Activated naive CD4-positive, alpha-beta T cell treated with anti-CD3 and anti-CD28 coated beads, Interleukin-2, amount 50 U/mL, for 72 hours (primary cell): ENCODE measurements around the gene BATF2. TPM values are rescaled to one million over a fixed set of nuclear protein-coding genes. Genes with fewer than 3 reads are reported as not detected.
A peak's percentile ranks its signal among the peaks of the same experiment; 100 is the strongest.
"Not testable (repeated sequence)": the region's sequence is repeated elsewhere in the genome, so short reads cannot be mapped to it uniquely, and the experiment has no call there.

Source experiments
- ATAC-seq, 2 donors: fragments of 150-1000 bp; cut with Tn5 transposase; 2 replicates each; pipeline ENCODE4 v1.10.0; 2021; ENCODE audit warnings: mild to moderate bottlenecking in 2 of 2, moderate library complexity in 2 of 2
- DNase-seq, 2 donors: peaks; one replicate each; pipeline ENCODE4 v3.0.0; 2021 to 2022; ENCODE audit warnings: low spot score in 2 of 2
- H3K27ac Mint-ChIP-seq, 2 donors: one replicate each; pipeline ENCODE4 v1.8.0; 2022; ENCODE audit warnings: mild to moderate bottlenecking in 2 of 2, mixed read lengths in 2 of 2
- H3K36me3 Mint-ChIP-seq, 2 donors: one replicate each; pipeline ENCODE4 v1.8.0; 2022; ENCODE audit warnings: mixed read lengths in 2 of 2
- H3K9me3 Mint-ChIP-seq, 2 donors: one replicate each; pipeline ENCODE4 v1.8.0; 2022; ENCODE audit warnings: mixed read lengths in 2 of 2
- total RNA-seq, 2 donors: library from RNA; stranded (reverse); gene quantifications; one replicate each; pipeline ENCODE4 v1.2.3, GENCODE V29; 2022

BATF2 gene
- total RNA-seq, 2 donors from 2014 or later, result not detected

- no peaks in the 10 kb centered on the region for H3K9me3 Mint-ChIP-seq
- ATAC-seq (no peak), DNase-seq (no peak)
- H3K27ac Mint-ChIP-seq, result peak overlapping the region in 1 of 2 donors; percentile 19
- no peaks in the 10 kb centered on the region for H3K36me3 Mint-ChIP-seq
These were observed 6.4 kb downstream of the BATF2 start for GRCh38 chr11:64990222-64990923.

GRCh38 chr11:64989416-64989815 is 7.4 kb downstream of the BATF2 start:
- ATAC-seq (no peak), DNase-seq (no peak)
- Mint-ChIP-seq H3K36me3 (no peaks in the 10 kb centered on the region), H3K9me3 (no peaks in the 10 kb centered on the region), H3K27ac (peak overlapping the region in 1 of 2 donors; percentile 58)

DNA sequence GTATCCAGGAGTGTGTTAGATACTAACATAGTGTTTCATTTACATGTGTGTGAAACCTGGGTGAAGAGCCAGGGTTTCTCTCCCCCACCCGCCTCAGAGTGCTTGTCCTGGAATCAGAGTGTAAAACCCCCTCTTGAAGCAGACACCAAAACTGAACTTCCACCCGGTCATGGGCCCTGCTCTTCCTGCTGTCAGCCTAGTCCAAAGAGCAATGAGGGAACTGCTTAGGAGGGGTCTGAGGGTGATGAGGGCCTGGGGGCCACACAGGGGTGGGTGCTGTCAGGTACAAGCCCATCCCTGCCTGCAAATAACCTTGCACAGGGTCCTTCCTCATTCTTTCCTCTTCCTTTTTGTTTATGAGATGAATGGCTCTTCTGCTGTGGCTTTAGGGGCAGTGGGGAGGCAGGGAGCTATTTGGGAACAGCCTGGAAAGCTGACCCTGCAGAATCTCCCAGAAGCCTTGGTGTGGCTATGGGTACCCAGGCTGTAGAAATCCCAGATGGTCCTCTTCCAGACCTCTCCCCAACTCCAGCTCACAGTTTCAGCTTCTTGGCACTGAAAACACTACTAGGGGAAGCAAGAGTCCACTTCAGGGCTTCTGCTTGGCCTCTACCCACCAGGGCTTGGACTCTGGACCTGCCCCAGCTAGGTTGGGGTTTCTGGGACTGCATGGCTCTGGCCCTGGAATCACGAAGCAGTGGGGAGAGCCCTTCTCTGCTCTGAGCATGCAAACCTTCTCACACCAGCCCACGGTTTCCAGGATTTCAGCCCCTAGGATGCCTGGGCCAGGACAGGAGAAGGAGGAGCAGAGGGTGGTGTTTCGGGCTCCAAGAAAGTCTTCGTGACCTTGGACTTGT is 8.5 kb downstream of the BATF2 start:
- no peaks in the 10 kb centered on the region for H3K36me3 Mint-ChIP-seq
- peak overlapping the region; percentile 21 to 58 for H3K27ac Mint-ChIP-seq
- DNase-seq (no peak), ATAC-seq (no peak)
- H3K9me3 Mint-ChIP-seq, result no peaks in the 10 kb centered on the region

DNA sequence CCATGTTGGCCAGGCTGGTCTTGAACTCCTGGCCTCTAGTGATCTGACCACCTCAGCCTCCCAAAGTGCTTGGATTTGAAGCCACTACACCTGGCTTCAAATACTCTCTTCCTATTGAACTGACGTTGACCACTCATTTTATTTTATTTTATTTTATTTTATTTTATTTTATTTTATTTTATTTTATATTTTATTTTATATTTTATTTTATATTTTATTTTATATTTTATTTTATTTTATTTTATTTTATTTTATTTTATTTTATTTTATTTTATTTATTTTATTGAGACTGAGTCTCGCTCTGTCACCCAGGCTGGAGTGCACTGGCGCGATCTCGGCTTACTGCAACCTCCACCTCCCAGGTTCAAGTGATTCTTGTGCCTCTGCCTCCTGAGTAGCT is 13.4 kb downstream of the BATF2 start:
- H3K27ac Mint-ChIP-seq, H3K36me3 Mint-ChIP-seq, H3K9me3 Mint-ChIP-seq, ATAC-seq, DNase-seq: not testable (repeated sequence)

GRCh38 chr11:64976651-64977050 is 20.1 kb downstream of the BATF2 start:
- no peaks in the 10 kb centered on the region for H3K9me3 Mint-ChIP-seq
- no peak overlapping the region for H3K27ac Mint-ChIP-seq
- no peak for DNase-seq
- no peak for ATAC-seq
- no peaks in the 10 kb centered on the region for H3K36me3 Mint-ChIP-seq

DNA sequence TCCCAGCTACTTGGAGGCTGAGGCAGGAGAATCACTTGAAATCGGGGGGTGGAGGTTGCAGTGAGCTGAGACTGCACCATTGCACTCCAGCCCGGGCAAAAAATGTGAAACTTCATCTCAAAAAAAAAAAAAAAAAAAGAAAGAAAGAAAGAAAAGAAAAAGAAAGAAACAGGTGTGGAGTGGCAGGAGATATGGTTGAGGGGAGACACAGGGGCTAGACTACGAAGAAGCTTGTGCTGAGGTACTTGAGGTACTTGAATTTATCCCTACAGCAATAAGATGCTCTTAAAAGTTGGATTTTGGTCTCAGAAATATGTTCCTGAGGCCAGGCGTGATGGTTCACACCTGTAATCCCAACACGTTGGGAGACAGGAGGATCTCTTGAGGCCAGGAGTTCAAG is 22.6 kb downstream of the BATF2 start:
- ATAC-seq (no peak), DNase-seq (no peak)
- no peaks in the 10 kb centered on the region for H3K9me3 Mint-ChIP-seq
- no peaks in the 10 kb centered on the region for H3K36me3 Mint-ChIP-seq
- H3K27ac Mint-ChIP-seq, result no peak overlapping the region

DNA sequence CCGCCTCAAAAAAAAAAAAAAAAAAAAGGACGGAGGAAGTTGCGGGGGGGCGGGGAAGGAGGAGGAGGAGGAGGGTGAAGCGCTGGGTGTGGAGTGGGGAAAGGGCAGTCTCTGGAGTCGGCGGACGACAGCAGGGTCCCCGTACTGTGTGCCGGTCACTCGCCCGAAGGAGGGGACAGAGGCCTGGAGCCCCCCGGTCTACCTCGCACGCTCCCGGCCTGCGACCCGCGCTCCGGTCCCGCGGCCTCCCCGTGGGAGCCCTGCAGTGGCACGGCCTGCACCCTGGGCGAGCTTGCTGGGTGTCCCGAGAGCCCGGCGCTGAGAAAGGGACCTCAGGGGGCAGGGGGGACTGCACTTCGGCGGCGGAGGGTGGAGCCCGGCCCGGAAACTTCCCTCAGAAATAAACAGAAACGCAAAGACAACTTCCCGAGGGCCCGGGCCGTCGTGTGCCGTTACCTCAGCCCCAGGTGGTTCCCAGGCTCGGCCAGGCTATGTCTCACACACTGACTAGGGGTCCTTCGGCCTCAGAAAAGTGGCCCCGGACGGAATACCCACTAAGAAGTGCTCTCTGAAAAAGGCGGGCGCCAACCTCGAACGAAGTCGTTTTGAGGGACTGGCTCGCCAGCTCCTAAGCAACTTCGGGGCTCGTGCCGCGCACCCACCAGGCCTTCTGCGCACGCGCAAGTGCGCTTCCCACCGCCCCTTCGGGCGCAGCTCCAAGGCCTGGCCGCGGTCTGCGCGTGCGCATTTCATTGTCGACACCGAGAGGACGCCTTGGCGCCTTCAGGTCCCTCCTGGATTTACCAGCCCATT is 25.1 kb downstream of the BATF2 start, which contains the start of gene MAJIN:
TSS of gene MAJIN (minus strand) at position 688 of the 813 bp plus-strand sequence. CDS start 12,703 bp downstream, outside the sequence.
- no peaks in the 10 kb centered on the region for H3K9me3 Mint-ChIP-seq
- H3K36me3 Mint-ChIP-seq, result no peaks in the 10 kb centered on the region
- H3K27ac Mint-ChIP-seq, result peak within 1 kb of the TSS; percentile 84 to 99
- ATAC-seq (peak; percentile 28 to 45), DNase-seq (peak; percentile 84 to 92)

GRCh38 chr11:64970731-64971151 is 26.0 kb downstream of the BATF2 start:
- H3K9me3 Mint-ChIP-seq, result no peaks in the 10 kb centered on the region
- ATAC-seq (peak; percentile 84 to 87), DNase-seq (peak; percentile 52 to 57)

GRCh38 chr11:64969209-64969608 is 27.6 kb downstream of the BATF2 start:
- DNase-seq (no peak), ATAC-seq (peak; percentile 23 to 33)
- Mint-ChIP-seq H3K27ac (peak overlapping the region; percentile 58 to 84), H3K9me3 (no peaks in the 10 kb centered on the region), H3K36me3 (no peaks in the 10 kb centered on the region)

More at GRCh38 chr11:64970731-64971151, 26.0 kb downstream of the BATF2 start:
- Mint-ChIP-seq H3K27ac (peak overlapping the region; percentile 84 to 99), H3K36me3 (no peaks in the 10 kb centered on the region)

DNA sequence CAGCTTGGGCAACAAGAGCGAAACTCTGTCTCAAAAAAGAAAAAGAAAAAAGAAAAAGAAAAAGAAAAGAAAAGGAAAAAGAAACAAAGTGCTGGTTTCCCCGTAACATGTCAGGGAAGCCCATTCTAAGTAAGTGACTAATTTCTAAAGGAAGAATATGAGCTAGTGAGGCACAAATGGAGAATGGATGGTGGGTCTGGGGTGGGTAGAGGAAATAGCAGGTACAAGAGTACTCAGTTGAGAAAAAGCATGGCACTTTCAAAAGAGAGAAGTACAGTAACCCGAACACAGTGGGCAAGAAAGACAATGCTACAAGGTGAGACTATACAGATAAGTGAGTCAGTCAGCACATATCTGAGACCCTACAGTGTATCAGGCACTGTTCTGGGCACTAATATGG is 29.4 kb downstream of the BATF2 start:
- Mint-ChIP-seq H3K36me3 (no peaks in the 10 kb centered on the region), H3K9me3 (no peaks in the 10 kb centered on the region), H3K27ac (peak overlapping the region; percentile 1 to 46)
- no peak for DNase-seq
- peak; percentile 25 to 53 for ATAC-seq

- DNase-seq (no peak), ATAC-seq (no peak)
- H3K9me3 Mint-ChIP-seq, result no peaks in the 10 kb centered on the region
- no peaks in the 10 kb centered on the region for H3K36me3 Mint-ChIP-seq
- H3K27ac Mint-ChIP-seq, result no peak overlapping the region
These were observed 33.6 kb downstream of the BATF2 start for GRCh38 chr11:64963072-64963631.

DNA sequence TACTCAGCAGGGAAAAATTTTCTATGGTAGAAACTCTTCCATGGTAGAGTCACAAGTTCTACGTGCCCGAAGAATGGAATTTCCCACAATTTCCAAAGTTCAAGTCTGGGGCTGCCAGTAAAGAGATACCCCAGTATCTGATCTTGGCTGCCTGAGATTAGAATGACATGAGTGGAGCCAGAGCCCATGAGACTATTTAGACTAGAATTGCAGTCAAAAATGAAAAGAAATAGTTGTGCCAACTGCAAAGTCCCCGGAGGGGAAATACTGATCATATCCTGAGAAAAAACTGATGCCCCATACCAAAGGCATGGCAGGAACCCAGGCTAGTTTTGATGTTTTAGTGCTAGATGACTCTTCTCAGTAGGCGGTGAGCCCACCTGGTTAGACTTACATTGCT is 36.1 kb downstream of the BATF2 start:
- DNase-seq (no peak), ATAC-seq (no peak)
- Mint-ChIP-seq H3K27ac (no peak overlapping the region), H3K36me3 (no peaks in the 10 kb centered on the region), H3K9me3 (no peaks in the 10 kb centered on the region)

DNA sequence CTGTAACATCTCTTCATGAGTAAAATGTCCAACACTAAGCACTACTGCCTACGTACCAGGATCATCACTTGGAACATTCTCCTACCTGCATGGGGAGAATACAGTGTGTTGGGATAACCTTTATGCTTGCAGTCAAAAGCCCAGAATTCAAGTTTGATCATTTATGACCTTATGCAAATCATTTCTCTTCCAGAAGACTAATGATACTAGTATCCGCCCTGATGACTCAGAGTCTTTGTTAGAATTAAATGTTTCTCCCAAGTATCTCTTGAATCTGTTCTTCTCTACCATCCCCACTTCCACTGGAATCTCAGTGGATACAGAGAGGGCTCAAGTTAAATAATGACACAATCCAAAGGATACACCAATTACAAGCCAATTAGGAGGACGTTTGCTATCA is 37.3 kb downstream of the BATF2 start:
- ATAC-seq (no peak), DNase-seq (no peak)
- Mint-ChIP-seq H3K9me3 (no peaks in the 10 kb centered on the region), H3K36me3 (no peaks in the 10 kb centered on the region), H3K27ac (no peak overlapping the region)

- no peaks in the 10 kb centered on the region for H3K36me3 Mint-ChIP-seq
- no peak for DNase-seq
- no peaks in the 10 kb centered on the region for H3K9me3 Mint-ChIP-seq
- H3K27ac Mint-ChIP-seq, result no peak overlapping the region
- ATAC-seq, result no peak
These were observed 42.6 kb downstream of the BATF2 start for GRCh38 chr11:64954201-64954600.

- Mint-ChIP-seq H3K36me3 (no peaks in the 10 kb centered on the region), H3K9me3 (no peaks in the 10 kb centered on the region), H3K27ac (no peak overlapping the region)
- ATAC-seq (no peak), DNase-seq (no peak)
These were observed 45.2 kb downstream of the BATF2 start for GRCh38 chr11:64951529-64951928.

- Mint-ChIP-seq H3K27ac (no peak overlapping the region), H3K9me3 (no peaks in the 10 kb centered on the region), H3K36me3 (no peaks in the 10 kb centered on the region)
- no peak for ATAC-seq
- DNase-seq, result no peak
These were observed 49.5 kb downstream of the BATF2 start for GRCh38 chr11:64947208-64947814.
